ENCODE measurements around the gene DCC.

DCC gene

DNA sequence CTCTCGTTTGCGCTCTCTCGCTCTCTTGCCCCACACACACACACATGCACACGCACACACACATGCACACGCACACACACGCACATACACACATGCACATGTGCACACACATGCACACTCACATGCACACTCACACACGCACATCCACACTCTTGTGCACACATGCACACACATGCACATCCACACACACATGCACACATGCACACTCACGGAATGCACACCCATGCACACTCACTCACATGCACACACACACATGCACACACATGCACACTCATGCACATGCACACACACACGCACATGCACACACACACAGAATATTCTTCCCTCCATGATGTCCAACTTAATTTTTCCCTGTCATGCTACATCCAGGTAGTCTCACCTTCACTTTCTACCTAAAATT lies 360.1 kb downstream of the DCC start:
- Histone ChIP-seq H3K4me2 (no peak overlapping the region), H3K27ac (no peak overlapping the region), H4K20me1 (no peaks in the 10 kb centered on the region), H3K9ac (no peak overlapping the region), H3K9me3 (no peaks in the 10 kb centered on the region), H3K27me3 (no peaks in the 10 kb centered on the region), H3K4me3 (no peak overlapping the region), H3K36me3 (no peaks in the 10 kb centered on the region), H3K4me1 (no peaks in the 10 kb centered on the region)
- no peak for TF ChIP-seq Cebpa-rat (IDR thresholded peaks at IDR 0.05)

DNA sequence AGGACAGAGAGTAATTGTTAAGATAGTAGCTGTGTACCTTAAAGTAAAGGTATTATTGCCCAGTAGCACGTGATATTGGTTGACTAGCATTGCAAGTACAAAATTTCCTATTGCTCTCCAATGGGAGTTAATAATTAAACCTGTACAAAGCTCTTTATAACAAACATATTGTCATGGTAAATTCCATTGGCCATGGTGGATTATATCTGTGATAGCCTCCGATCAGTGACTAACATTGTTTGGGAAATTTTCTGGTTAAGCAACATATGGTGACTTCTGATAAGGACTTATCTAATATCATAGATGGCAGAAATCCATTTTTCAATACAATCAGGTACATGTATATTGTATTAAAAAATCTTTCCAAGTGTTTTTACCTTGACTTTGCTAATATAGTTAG lies 360.8 kb downstream of the DCC start:
- H3K4me3 ChIP-seq: no peak overlapping the region
- no peak for TF ChIP-seq Cebpa-rat (IDR thresholded peaks at IDR 0.05)
- H3K27me3 ChIP-seq: no peaks in the 10 kb centered on the region
- no peak overlapping the region for H3K4me2 ChIP-seq
- H4K20me1 ChIP-seq: no peaks in the 10 kb centered on the region
- no peak overlapping the region for H3K9ac ChIP-seq
- no peaks in the 10 kb centered on the region for H3K36me3 ChIP-seq
- no peaks in the 10 kb centered on the region for H3K9me3 ChIP-seq
- H3K27ac ChIP-seq: no peak overlapping the region
- H3K4me1 ChIP-seq: no peaks in the 10 kb centered on the region

DNA sequence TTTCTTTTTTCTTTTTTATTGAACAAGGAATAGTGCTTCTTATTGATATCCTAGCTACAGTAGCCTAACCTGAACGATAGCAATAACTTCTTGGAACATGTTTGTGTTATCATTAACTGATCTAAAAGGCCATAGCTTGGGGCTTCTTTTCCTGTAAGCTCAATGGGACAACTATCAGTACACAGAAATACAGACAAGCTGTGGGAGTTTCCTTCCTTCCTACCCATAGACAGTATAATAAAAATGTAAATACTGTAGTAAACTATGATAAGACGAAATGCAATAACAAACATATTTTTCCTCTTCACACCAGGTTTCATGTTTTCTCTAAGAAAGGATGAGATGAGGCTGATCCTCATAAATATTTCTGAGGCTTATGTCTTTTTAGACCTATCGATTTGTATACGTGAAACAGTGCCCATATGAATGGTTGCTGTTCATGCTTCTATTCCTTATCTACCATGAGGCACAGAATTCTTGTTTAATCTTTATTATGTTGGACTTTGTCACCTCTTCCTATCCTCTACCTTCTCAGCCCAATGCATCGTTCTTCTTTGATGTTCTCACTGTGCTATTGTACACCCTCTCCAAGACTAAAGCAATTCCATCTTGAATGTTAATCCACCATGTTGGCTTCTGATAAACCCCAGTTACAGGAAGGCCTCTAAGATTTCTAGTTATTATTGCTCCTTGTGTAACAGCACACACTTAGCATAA lies 361.4 kb downstream of the DCC start:
- H3K4me2 ChIP-seq: no peak overlapping the region
- H4K20me1 ChIP-seq: no peaks in the 10 kb centered on the region
- no peak overlapping the region for H3K4me3 ChIP-seq
- no peak for TF ChIP-seq Cebpa-rat (IDR thresholded peaks at IDR 0.05)
- no peaks in the 10 kb centered on the region for H3K27me3 ChIP-seq
- no peak overlapping the region for H3K9ac ChIP-seq
- H3K9me3 ChIP-seq: no peaks in the 10 kb centered on the region
- H3K36me3 ChIP-seq: no peaks in the 10 kb centered on the region
- no peaks in the 10 kb centered on the region for H3K4me1 ChIP-seq
- no peak overlapping the region for H3K27ac ChIP-seq

DNA sequence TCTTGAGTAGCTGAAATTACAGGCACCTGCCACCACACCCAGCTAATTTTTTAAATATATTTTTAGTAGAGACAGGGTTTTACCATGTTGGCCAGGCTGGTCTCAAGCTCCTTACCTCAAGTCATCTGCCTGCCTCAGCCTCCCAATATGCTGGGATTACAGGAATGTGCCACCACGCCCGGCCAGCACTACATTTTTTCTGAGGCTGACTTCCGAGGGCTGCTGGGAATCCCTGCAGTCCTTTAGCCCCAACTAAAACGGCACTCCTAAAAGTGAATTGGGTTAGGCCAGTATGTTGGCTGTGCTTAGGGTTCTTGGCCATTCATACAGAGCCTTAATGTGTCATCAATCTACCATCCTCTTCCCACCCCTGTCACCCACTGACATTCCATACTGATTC lies 375.4 kb downstream of the DCC start:
- H3K27me3 ChIP-seq: no peaks in the 10 kb centered on the region
- H3K4me2 ChIP-seq: peak overlapping the region; percentile 69; the same call in 1 of the 2 replicates
- peaks cover 23% of the 10 kb centered on the region for H3K4me1 ChIP-seq
- H3K9ac ChIP-seq: no peak overlapping the region
- TF ChIP-seq Cebpa-rat (IDR thresholded peaks at IDR 0.05): no peak
- H4K20me1 ChIP-seq: no peaks in the 10 kb centered on the region
- H3K36me3 ChIP-seq: no peaks in the 10 kb centered on the region
- H3K9me3 ChIP-seq: no peaks in the 10 kb centered on the region
- H3K4me3 ChIP-seq: no peak overlapping the region
- H3K27ac ChIP-seq: no peak overlapping the region

DNA sequence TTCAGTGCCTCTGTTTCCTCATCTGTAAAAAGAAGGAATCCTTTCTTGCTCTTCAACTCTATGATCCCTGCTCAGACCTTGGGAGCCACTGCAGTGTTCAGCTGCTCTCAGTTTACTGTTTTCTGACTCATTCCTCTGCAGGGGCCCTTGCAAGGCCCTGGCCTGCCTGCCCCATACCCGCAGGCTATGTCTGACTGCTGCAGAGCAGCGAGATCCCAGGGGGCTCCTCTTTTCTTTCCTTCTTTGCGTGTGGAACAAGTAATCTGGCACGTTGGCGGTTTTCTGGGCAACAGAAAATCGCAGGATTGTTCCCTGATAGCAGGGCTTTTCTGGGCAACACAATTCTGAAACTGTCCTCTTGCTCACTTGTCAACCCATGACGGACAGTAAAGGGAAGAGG lies 376.0 kb downstream of the DCC start:
- Histone ChIP-seq H3K4me3 (no peak overlapping the region), H3K9me3 (no peaks in the 10 kb centered on the region), H3K36me3 (no peaks in the 10 kb centered on the region), H3K27ac (no peak overlapping the region), H3K9ac (no peak overlapping the region), H3K4me1 (peaks cover 23% of the 10 kb centered on the region), H4K20me1 (no peaks in the 10 kb centered on the region), H3K4me2 (peak overlapping the region; percentile 69), H3K27me3 (no peaks in the 10 kb centered on the region)
- no peak for TF ChIP-seq Cebpa-rat (IDR thresholded peaks at IDR 0.05)

DNA sequence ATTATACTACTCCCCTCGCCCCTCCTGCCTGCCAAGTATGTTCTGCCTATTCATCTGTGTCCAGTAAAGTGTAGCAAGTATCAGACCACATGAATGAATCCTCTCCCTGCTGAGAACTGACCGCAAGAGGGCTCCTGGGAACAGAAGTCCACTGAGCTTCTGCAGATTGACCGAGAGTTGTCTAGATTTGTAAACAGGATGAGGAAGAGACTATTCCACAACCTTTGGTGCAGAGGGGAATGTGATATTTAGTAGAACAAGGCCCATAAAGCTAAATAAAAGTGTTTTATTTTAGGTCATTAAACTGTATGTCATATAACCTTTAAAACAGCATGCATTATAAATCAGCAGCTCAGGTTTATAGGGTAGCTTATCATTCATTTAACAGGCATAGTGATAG lies 377.0 kb downstream of the DCC start:
- no peak for TF ChIP-seq Cebpa-rat (IDR thresholded peaks at IDR 0.05)
- no peak overlapping the region for H3K4me3 ChIP-seq
- H3K4me2 ChIP-seq: peak overlapping the region; percentile 69
- H3K9me3 ChIP-seq: no peaks in the 10 kb centered on the region
- H3K27me3 ChIP-seq: no peaks in the 10 kb centered on the region
- peaks cover 23% of the 10 kb centered on the region for H3K4me1 ChIP-seq
- no peak overlapping the region for H3K9ac ChIP-seq
- H3K36me3 ChIP-seq: no peaks in the 10 kb centered on the region
- H3K27ac ChIP-seq: no peak overlapping the region
- no peaks in the 10 kb centered on the region for H4K20me1 ChIP-seq

DNA sequence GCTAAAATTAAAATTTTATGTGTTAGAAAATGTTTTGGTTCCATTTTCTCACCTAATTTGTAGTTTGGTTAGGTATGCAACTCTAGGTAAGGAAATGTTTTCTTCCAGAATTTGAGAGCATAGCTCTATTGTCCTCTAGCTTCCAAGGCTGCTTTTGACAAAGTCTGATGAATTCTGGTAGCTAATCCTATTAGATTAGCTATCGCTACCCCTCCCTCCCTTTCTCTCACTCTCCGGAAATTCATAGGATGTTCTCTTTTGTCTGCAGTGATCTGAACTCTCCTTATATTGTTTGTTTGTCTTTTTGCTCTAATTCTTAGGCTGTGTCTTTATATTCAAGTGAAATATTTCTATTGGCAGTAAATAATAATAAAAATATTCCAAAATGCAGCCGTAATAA lies 382.9 kb downstream of the DCC start:
- H3K4me1 ChIP-seq: no peaks in the 10 kb centered on the region; the same call in 1 of the 2 replicates
- H3K36me3 ChIP-seq: no peaks in the 10 kb centered on the region
- no peak overlapping the region for H3K4me3 ChIP-seq
- no peaks in the 10 kb centered on the region for H3K27me3 ChIP-seq
- no peak overlapping the region for H3K9ac ChIP-seq
- no peak for TF ChIP-seq Cebpa-rat (IDR thresholded peaks at IDR 0.05)
- no peak overlapping the region for H3K4me2 ChIP-seq
- H3K27ac ChIP-seq: no peak overlapping the region
- H3K9me3 ChIP-seq: no peaks in the 10 kb centered on the region
- H4K20me1 ChIP-seq: no peaks in the 10 kb centered on the region

DNA sequence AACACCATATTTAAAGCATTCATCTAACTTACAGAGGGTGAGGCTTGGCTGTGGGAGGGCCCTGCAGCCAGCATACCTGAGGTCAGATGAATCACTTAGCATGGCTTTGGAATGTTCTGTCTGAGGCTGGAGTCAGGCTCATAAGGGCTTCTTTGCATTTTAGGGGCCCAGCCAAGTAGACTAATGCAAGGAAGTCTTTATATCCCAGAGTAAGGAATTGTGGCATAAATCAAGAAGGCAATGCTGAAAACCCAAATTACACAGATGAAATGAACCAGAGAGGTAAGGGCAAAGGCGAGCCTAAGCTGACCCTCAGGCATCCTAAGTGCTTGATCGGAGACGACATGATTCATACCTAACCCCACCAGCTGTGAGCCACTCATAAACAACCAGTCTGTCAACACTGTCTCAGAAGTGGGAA lies 383.6 kb downstream of the DCC start:
- H3K4me1 ChIP-seq: no peaks in the 10 kb centered on the region
- H3K27me3 ChIP-seq: no peaks in the 10 kb centered on the region
- no peak overlapping the region for H3K27ac ChIP-seq
- TF ChIP-seq Cebpa-rat (IDR thresholded peaks at IDR 0.05): no peak
- no peaks in the 10 kb centered on the region for H3K9me3 ChIP-seq
- no peak overlapping the region for H3K9ac ChIP-seq
- no peaks in the 10 kb centered on the region for H3K36me3 ChIP-seq
- H3K4me3 ChIP-seq: no peak overlapping the region
- H3K4me2 ChIP-seq: no peak overlapping the region
- no peaks in the 10 kb centered on the region for H4K20me1 ChIP-seq

DNA sequence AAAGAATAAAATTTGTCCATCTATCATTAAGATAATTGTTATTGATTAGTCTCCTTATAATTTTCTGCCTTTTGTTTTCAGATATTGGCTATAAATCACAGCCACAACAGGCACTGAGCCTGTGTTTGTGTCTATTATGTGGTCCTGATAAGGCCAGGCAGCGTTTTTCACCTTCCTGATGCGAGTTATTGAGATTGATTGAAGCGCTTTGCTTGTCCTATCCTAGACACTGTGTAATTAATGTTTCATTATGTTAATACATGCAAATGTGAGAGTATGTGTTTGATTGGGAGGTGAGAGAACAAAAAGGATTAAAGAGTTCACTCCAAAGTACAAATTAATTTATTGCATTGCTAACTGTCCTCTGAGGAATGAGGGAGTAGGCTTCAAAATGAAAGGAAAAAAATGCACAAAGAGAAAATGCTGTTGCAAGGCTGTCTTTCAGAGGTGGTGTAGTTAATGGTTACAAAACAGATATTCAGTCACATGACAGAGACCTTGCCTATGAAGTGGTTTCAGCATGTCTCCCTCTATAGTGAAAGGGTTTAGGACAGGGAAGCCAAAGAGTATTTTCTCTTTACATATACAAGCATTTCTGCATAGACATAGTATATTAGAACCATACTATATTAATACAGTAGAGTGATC lies 391.1 kb downstream of the DCC start:
- Histone ChIP-seq H3K4me3 (no peak overlapping the region), H3K27me3 (no peaks in the 10 kb centered on the region), H3K9ac (no peak overlapping the region), H3K4me1 (no peaks in the 10 kb centered on the region), H3K9me3 (no peaks in the 10 kb centered on the region), H3K27ac (no peak overlapping the region), H3K36me3 (no peaks in the 10 kb centered on the region), H4K20me1 (no peaks in the 10 kb centered on the region), H3K4me2 (no peak overlapping the region)
- TF ChIP-seq Cebpa-rat (IDR thresholded peaks at IDR 0.05): no peak

DNA sequence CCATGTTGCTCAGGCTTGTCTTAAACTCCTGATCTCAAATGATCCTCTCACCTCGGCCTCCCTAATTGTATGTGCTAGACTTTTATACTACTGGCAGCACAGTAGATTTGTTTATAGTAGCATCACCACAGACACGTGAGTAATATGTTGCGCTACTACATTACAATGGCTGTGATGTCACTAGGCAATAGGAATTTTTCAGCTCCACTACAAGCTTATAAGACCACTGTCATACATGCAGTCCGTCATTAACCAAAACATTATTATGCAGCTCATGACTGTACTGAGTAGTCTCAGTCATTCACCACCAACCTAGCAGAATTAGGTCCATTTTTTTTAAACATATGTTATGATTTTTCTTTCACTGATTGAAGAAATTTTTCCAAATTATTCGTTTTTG lies 398.9 kb downstream of the DCC start:
- Histone ChIP-seq H3K36me3 (no peaks in the 10 kb centered on the region), H3K27me3 (no peaks in the 10 kb centered on the region), H3K9ac (no peak overlapping the region), H3K9me3 (no peaks in the 10 kb centered on the region), H3K27ac (no peak overlapping the region), H3K4me2 (no peak overlapping the region), H3K4me3 (no peak overlapping the region), H3K4me1 (no peaks in the 10 kb centered on the region), H4K20me1 (no peaks in the 10 kb centered on the region)
- TF ChIP-seq Cebpa-rat (IDR thresholded peaks at IDR 0.05): no peak

Measured in BLaER1 (cell line).